ENCODE data around the gene ANO3. TPM values are rescaled to one million over a fixed set of nuclear protein-coding genes. Genes with fewer than 3 reads are reported as not detected.

ANO3 gene
- total and polyA plus RNA-seq, 2 donors (not counting 3 experiments of a cell fraction or from before 2014, with no cell fraction given): not detected

- Histone ChIP-seq H3K79me2 (ENCODE audit: control insufficient read depth, insufficient read depth, low read length) (no peaks in the 10 kb centered on the region), H4K20me1 (replicated peaks; ENCODE audit: control insufficient read depth, extremely low read depth, insufficient read depth, low read length) (no peaks in the 10 kb centered on the region), H3K4me1 (ENCODE audit: control insufficient read depth, extremely low read depth, insufficient read depth, low read length) (no peaks in the 10 kb centered on the region), H3K27ac (ENCODE audit: insufficient read depth, low read depth, low read length) (no peak overlapping the region), H3K9ac (replicated peaks; ENCODE audit: extremely low read depth, insufficient read depth, low read length) (no peak overlapping the region), H3K27me3 (ENCODE audit: control insufficient read depth in 2 of 2, insufficient read depth in 2 of 2, low read length in 2 of 2) (no peaks in the 10 kb centered on the region), H3K9me1 (replicated peaks; ENCODE audit: control insufficient read depth, extremely low read depth, insufficient read depth, low read length) (no peaks in the 10 kb centered on the region), H3K9me3 (replicated peaks; ENCODE audit: control insufficient read depth, insufficient read depth, low read length) (no peaks in the 10 kb centered on the region), H2AFZ (ENCODE audit: low read depth, low read length) (no peak overlapping the region), H3K36me3 (ENCODE audit: control insufficient read depth in 2 of 2, extremely low read depth in 1 of 2, insufficient read depth in 2 of 2, low read length in 2 of 2) (no peaks in the 10 kb centered on the region), H3K4me2 (ENCODE audit: insufficient read depth, low read length) (no peak overlapping the region), H3K4me3 (replicated peaks in 1 of 3; ENCODE audit: insufficient read depth in 1 of 3, low read depth in 1 of 3, low read length in 3 of 3) (no peak overlapping the region)
- ChIA-PET POLR2A (no interaction called here), CTCF (interaction anchor here (1.0 to 1.5 kb wide), 2 partner anchors 9 to 17 kb away, joined by 3 to 4 read pairs; no protein-coding TSS in a partner anchor)
- BruUV-seq (replicated peaks): no TSS peak
- intact Hi-C loops (cut with micrococcal nuclease) (no loop called here), dilution Hi-C loops (cut with MboI; ENCODE audit: extremely low pct_ligation_motif_present, low sequenced_read_pairs) (no loop called here)
- TF ChIP-seq EZH2 (IDR thresholded peaks at IDR 0.05; ENCODE audit: borderline replicate concordance, low read depth, low read length, severe bottlenecking): no peak
- TF ChIP-seq POLR2AphosphoS5 (IDR thresholded peaks at IDR 0.05; ENCODE audit: insufficient read depth, low read depth, low read length): no peak
- no peak for TF ChIP-seq POLR2A (IDR thresholded peaks at IDR 0.05; ENCODE audit: low read depth, low read length)
- no peak for TF ChIP-seq MAX (IDR thresholded peaks at IDR 0.05; ENCODE audit: insufficient read depth, insufficient read length)
- TF ChIP-seq JUN (IDR thresholded peaks at IDR 0.05; ENCODE audit: borderline replicate concordance, insufficient read depth, insufficient read length, low read depth): no peak
- TF ChIP-seq MYC (IDR thresholded peaks at IDR 0.05; ENCODE audit: low read depth, low read length): no peak
- no peak for TF ChIP-seq GATA2 (IDR thresholded peaks at IDR 0.05; ENCODE audit: insufficient read depth, insufficient read length, low read depth, low read length)
- no peak for TF ChIP-seq FOS (IDR thresholded peaks at IDR 0.05; ENCODE audit: borderline replicate concordance, insufficient read depth, low read length)
- no peak for TF ChIP-seq CTCF (IDR thresholded peaks at IDR 0.05; ENCODE audit: extremely low read depth in 1 of 2, insufficient read depth in 1 of 2, low read depth in 1 of 2, low read length in 2 of 2)
- FAIRE-seq (no peak), DNase-seq (ENCODE audit: low read depth, low spot score) (no peak)
These were observed 9.4 kb upstream of the ANO3 start for GRCh38 chr11:26322335-26323067.

All from endothelial cell of umbilical vein (primary cell).